ENCODE measurements around the gene RPS6KL1.
"Not testable (repeated sequence)": the region's sequence is repeated elsewhere in the genome, so short reads cannot be mapped to it uniquely, and the experiment has no call there.

RPS6KL1 gene

DNA sequence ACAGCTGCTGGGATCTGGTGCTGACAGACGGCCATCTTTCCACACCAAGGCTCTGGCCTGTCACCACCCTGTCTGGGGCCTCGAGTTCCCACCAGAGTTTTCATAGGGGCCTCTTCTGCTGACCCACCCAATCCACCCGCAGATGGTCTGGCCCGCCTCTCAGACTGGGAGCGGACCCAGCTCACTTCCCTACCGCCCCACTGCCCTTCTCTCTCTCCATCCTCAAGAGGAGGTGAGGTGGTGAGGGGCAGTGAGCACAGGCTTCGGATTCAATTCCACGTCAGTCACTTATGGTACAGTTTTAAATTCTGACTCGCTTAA is 12.3 kb upstream of the RPS6KL1 start:
- no peak for DNase-seq

DNA sequence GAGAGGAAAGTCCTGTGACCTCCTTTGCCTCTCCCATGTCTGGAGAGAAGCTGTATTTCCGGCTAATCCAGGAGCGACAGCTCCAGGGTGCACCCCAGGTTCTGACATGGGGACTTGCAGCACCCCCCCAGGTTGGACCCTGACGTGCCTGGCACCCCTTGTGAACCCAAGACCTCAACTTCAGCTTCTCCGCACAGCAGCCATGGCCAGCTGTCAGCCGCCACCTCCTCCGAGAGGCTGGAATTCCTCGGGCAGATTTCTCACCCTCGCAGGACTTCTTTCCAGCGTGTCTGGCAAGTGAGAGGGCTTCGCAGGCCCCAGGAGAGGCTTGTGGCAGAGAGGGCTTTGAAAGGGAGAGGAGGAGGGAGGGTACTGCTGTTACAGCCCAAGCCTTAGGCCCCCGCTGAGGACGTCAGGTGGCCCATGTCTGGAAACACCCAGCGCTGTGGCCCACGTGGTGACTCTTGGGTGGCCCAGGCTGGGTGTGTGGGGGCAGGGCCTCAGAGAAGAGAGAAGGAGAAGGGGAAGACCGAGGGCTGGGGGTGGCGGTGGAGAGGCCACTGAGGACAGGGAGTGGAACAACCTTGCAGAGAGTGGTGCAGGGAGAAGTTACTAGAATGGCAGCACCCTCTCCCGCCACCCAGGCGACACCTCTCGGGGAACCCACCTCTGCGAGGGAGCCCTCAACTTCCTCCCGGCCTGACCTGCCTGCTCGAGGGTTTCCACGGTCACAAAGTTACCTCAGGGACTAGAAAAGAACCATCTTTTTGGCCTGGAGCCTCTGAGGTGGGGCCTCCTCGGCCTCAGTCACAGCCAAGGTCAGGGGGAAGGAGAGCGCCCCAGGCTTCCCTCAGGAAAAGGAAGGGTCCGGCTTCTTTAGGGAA is 11.7 kb upstream of the RPS6KL1 start:
- DNase-seq, result no peak

DNA sequence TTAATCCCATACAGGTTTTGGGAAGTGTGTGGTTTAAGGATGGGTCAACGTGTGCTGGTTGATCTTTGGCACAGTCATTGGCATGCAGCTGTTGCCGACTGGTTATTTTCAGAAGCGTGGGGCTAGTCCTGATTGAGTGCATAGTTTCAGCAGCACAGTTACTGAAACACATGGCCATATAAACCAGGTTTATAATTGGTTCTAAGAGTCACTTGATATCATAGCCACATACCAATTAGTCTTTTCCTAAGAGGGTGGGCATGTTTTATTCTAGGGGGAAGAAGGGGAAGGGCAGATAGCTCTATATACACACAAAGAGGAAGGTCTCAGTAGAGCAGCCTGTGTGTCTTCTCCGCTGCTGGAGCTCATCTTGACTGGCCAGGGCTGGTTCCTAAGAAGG is 11.0 kb upstream of the RPS6KL1 start:
- DNase-seq, result no peak

DNA sequence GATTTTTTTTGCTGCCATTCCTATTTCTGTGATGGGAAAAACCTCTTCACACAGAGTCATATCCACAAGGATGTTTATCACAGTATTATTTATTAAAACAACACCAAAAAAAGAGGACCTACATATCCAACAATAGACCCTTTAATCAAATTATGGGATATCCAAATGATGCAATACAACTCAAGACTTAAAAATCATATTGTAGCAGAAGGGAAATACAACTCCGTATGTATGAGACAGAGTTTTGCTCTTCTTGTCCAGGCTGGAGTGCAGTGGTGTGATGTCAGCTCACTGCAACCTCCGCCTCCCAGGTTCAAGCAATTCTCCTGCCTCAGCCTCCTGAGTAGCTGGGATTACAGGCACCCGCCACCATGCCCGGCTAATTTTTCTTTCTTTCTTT is 9.9 kb upstream of the RPS6KL1 start:
- DNase-seq, result not testable (repeated sequence)

DNA sequence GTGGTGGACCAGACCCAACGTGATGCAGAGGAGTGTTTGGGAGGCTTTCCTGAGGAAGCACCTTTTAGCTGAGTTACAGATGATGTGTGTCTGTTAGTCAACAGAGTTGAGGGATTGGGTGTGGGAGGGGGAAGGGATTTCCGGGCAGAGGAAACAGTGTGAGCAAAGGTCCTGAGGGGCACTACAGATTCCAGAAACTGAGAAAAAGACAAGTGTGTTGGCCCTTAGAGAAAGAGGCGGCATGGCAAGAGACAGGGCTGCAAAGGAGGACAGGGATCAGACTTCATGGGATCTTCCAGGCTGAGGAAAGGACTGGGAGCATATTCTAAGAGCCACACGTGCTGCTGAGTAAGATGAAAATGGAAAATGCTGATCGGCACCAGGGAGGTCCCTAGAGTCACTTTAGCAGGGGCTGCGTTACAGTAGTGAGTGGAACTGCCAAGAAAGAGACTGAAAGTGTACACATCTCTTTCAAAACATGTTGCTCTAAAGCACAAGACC is 9.4 kb upstream of the RPS6KL1 start:
- no peak for DNase-seq

DNA sequence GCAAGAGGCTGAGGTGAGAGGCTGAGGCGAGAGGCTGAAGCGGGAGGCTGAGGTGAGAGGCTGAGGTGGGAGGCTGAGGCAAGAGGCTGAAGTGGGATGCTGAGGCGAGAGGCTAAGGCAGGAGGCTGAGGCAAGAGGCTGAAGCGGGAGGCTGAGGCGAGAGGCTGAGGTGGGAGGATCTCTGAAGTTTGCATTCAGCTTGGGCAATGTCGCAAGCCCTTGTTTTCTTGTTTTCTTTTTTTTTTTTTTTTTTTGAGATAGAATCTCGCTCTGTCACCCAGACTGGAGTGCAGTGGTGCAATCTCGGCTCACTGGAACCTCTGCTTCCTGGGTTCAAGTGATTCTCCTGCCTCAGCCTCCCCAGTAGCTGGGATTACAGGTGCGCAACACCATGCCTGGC is 8.7 kb upstream of the RPS6KL1 start:
- DNase-seq, result not testable (repeated sequence)

DNA sequence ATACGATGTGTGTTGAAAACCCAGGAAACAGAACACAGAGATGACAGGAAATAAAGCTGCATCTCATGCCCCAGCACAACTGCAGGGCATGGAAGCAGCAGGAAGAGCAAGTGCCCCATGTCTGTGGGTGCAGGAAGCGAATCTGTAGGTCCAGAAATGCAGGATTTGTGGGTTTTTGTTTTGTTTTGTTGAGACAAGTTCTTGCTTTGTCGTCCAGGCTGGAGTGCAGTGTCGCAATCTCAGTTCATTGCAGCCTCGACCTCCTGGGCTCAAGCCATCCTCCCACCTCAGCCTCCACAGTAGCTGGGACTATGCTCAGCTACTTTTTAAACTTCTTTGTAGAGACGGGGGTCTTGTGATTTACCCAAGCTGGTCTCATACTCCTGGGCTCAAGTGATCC is 6.2 kb upstream of the RPS6KL1 start:
- no peak for DNase-seq

DNA sequence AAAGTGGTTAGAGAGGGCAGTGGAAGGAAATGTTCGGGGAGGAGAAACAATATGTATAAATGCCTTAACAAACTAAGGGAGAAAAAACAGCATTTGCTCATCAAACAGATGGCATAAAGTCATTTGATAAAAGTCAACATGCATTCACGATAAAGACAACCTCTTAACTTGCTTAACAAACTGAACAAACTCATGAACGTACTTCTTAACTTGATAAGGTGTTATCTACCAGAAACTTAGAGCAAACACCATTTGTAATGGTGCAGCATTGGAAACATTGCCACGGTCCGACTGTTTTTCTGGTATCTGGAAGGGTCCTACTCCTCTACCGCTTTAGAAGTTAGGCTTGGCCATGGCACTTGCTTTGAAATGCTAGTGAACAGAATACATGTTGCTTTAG is 4.2 kb upstream of the RPS6KL1 start:
- no peak for DNase-seq

DNA sequence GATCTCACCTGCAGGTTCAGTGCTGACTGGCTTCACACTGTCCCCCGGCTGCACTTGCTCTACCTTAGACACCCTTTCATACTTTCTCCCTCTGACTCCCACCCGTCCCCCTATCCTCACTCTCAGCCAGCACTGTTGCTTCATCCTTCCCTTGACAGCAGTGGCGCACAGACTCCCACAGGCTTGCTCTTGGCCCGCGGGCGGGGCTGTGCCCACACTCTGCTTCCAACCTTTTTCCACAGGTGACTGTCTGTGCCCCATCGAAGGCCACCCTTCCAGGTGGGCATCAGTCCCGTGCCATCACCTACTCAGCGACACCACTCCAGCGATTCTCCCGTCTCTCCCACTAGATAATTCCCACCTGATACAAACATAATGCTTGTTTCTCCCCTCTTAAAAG is 1.0 kb upstream of the RPS6KL1 start:
- DNase-seq, result no peak

DNA sequence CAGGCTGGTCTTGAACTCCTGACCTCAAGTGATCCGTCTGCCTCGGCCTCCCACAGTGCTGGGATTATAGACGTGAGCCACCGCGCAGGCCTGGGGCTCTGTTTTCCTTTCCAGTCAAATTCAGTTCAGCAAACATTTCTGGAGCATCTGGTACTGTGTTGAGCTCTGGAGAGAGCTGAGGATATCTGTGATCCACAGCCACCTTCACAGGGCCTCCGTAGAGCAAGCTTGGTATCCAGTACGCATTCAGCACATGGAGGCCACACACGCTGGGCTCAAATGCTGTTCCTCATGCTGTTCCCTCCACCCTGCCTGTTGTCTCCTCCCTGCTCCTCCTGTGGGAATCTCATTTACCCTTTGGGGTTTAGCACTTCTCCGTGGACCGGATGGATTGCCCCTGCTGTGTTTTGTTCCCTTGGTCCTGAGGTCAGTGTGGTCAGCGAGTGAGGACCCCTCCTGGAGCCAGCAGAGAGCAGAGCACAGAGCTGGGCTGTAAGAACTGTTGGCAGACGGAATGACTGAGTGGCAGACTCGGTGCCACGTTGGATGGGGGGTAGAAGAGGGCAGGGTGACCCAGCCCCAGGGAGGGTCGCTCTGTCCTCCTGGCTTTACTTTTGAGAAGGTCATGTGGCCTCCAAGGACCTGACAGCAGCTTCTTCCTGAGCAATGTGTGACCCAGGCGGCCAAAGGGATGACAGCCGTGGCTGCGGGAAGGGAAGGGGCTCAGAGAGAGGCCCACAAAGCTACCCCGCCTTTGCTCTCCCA is 891 bp downstream of the RPS6KL1 start:
- no peak for DNase-seq

DNA sequence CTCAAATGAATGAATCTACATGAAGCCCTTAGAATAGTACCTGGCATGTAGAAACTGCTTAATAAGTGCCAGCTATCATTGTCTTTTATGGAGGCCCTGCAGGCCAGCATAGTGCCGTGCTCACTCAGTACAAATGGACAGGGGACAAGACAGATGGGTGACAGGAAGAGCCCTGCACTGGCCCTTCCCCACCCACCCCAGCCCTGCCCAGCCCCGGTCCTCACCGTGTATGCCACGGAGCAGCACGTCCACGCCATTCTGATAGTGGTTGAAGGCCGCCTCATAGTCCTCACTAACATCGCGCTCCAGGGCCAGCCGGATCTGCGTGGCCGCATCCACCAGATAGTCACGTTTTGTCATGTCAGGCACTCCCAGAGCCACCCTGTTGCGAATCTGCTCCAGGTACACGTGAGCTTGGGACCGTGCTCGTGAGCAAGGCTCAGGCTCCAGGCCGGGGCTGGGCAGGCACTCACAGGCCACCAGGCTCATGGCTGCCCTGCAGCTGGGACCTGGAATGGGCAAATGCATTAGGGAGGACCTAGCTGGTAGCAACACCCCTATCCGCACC is 1.9 kb downstream of the RPS6KL1 start:
- no peak for DNase-seq

DNA sequence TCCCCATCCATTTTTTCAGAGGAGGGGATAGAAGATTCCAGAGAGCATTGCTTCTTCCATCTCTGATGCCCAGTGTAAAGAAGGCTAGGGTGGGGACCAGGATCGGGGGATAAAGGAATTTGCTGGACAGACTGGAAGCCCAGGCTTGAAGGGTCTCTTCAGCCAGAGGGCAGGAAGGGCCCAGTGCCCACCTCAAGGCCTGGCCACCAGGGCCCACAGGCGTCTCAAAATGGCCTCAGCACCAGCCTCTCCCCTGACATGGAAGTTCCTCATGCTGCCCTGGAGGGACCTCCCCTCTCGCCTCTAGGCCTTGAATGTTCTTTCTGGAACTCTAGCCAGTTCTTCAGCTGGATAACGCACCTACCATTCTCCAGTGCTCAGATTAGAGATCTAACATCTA is 2.8 kb downstream of the RPS6KL1 start:
- DNase-seq, result no peak

DNA sequence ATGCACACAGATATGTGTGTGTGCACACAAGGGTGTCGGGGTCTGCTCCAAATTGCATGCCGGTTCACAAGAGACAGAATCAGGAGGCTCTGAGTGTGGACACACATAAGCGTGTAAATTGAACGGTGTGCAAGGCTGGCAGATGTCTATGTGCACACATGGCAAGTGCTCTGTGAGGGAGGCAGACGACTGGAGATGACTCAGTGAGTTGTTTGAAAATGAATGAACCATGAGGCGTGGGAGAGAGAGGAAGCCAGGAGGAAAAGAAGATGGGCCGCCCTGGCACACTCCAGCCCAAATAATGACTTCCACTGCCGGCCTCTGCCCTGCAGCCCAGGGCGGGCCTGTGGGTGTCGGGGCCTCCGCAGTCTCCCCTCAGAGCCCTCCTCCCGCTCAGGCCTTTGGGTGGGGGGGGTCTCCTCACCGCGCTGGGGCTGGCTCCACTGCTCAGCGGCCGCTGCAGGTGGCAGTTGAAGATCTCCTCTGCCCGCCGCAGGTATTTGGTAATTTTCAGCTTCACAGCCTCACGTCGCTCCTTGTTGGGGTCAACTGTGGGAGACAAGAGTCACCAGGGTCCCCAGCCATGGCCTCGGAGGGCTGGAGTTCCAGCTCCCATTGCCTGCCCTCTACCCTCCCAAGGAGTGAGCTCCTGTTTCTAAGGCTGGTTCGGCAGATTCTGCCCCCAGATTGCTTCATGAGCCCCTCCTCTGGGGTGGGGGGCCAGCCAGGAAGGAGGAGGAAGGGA is 3.5 kb downstream of the RPS6KL1 start:
- no peak for DNase-seq

DNA sequence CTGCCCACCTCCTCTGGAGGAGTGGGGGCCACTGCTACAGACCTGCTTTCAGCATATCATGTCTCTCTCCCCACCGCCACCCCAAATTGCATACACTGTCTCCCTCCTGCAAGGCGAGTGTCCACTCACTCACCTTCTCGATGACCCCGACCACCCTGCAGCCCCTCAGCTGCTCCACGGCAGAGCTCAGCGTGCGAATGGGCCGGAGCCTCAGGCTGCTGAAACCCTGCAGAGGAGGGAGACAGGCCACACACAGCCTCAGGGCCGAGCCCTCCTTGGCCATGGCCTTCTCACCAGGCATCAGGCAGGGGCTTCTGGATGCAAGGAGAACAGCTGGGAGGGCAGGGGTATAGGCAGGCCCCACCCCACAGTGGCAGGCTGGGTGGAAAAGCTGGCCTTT is 4.7 kb downstream of the RPS6KL1 start:
- DNase-seq, result no peak

DNA sequence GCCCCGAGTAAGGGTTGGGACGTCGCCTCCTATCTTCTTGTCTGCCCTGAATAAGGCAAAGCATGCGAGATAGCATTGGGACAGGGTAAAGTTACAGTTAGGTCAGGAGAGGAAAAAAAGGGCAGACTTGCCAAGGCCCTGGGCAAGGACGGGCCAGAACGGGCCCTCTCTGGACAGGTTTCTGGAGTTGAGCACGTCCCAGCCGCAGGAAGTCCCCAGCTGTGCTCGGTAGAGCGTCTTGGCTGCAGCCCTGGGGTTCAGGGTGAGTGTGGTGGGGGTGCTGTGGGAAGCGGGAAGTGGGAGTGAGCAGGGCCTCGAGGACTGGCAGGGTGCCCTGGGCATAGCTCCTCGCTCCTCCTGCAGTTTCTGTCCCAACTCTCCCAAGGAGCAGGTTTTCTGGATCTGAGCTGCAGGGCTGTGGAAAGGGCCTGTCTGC is 5.4 kb downstream of the RPS6KL1 start:
- DNase-seq, result no peak

DNA sequence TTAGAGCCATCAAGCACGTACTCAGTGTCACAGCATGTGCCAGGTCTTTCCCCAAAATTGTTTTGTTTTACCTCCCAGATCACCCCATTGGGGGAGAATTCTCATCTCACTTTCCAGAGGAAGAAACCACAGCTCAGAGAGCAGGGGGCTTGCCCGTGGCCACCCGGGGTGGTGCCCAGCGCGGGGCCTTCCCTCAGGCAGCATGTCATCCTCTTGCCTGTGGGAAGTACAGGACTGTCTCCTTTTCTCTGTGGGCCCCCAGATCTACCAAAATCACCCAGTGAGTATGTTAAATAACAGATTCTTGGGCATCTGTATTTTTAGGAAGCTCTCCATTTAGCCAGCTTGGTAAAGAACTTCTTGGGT is 5.9 kb downstream of the RPS6KL1 start:
- no peak for DNase-seq

DNA sequence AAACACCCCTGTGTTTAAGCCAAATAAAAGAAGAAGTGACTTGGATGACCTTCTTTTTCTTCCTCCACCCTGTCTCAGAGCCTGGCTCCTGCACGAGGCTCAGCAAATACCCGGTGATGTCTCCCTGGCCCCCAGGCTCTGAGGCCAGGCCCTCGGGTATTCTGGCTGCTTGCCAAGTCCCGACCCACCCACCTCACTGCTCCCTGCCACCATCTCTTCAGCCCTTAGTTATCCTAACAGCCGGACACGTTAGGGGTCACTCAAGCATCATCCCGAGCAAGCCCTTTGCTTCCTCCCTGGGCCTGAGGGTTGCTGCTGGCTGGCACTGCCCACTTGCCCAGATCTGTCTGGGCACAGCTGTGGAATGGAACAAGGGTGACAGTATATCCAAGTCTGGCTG is 7.2 kb downstream of the RPS6KL1 start:
- no peak for DNase-seq

DNA sequence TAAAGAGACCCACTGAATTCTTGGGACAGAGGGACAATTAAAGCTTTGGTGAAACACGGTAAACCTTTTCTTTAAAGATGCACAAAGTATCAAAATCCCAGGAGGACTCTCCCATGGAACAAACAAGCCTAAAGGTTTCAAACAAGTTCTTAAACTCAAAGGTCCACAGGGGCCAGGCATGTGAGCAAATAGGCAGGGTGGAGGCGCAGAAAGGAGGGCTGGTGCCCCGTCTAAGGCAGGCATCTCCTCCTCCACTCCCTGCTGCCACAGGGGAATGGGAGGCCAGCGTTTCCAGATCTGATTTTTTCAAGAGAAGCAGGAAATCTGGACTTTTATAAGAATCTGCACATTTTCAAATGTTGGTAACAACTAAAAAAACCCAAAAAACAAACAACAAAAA is 7.6 kb downstream of the RPS6KL1 start:
- DNase-seq, result no peak

DNA sequence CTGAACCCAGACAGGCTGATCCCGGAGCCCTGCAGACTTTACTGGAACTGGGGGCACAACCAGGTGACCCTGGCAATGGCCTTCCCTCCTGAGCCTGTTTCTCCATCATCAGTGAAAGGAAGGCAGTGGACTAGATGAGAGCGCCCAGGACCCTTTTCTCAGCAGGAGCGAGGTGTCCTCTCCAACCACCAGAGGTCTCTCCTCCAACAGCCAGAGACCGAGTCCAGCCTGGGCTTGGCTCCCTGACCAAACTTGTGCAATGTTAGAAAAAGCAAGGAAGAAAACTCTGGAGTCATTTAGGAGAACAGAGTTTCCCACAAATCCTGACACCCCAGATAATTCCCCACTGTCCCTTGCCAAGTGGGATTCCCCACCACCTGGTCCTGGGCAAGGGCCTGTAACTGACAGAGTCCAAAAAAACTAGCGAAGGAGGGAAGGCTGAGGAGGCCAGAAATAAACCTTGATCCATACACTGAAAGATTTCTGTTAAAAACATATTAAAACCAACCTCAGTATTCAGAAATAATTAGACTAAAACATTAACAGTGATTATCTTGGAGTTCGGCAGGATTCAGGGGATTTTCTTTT is 9.0 kb downstream of the RPS6KL1 start:
- DNase-seq, result peak in 1 of 2 experiments; percentile 39

DNA sequence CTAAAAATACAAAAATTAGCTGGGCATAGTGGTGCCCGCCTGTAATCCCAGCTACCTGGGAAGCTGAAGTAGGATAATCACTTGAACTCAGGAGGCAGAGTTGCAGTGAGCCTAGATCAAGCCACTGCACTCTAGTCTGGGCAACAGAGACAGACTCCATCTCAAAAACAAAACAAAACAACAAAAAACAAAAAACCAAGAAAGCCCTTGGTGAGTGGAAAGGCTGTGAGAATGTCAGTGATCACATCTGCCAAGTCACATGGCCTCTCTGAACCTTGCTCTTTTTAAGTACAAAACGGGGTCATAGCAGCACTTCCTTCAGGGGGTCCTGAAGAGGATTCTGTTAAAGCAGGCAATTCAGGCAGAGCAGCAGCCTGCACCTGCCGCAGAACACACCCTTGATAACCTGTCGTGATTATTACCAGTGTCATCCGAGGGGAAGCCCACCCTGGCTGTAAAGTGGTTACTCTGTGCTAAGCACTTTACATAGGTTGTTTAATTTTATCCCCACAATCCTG is 9.6 kb downstream of the RPS6KL1 start:
- no peak for DNase-seq

DNA sequence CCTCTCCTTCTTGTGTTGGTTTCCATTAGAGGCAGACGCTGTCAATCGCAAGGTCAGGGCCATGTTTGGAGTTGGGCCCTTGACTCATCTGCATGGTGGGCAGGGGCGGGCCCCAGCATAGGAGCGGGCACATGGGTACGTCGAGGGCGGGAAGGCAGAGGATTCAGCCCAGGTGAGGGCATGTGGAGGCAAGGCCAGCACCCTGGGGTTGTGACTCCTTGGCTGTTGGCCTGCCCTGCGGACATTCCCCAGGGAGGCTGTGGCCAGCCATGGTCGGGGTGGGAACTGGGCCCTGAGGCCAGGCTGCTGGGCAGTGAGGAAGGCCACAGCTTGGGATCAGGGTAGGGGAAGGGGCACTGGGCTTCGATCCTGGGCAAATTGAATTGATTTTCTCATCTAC is 10.3 kb downstream of the RPS6KL1 start:
- no peak for DNase-seq

DNA sequence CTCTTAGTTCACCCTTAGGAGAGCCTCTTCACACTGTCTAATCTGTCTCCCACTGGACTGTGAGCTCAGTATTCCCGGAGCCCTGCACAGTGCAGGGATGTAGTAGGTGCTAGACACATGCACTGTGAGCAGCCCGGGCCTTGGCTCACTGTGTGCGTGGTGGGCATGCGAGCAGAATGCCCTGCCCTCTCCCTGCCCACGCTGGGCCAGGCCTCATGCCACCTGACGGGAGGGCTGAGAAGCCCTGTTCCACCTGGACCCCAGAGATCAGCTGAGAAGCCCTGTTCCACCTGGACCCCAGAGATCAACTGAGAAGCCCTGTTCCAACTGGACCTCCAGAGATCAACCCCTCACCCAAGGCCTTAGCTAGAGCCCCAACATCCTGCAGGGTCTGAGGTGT is 10.9 kb downstream of the RPS6KL1 start:
- DNase-seq, result no peak

DNA sequence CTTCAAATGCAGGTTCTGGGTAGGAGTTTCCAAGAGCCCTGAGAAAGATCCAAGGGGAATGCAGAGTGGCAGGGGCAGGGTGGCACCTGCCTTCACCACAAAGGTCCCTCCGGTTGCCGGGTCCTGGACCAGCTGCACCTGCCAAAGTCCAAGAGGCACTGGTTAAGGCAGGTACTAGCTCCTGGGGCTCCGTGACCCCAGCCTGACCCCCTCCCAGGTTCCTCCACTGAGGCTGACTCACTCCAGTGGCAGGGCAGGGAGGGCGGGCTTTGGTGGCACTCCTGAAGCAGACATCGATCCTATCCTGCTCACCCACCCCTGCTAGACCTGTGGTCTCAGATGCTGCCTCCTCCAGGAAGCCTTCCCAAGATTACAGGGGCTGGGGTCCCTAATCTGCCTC is 11.4 kb downstream of the RPS6KL1 start:
- DNase-seq, result no peak

Measured in NCI-H526 (cell line).